ENCODE results near the gene AMDHD2.
"Not testable (repeated sequence)": the region's sequence is repeated elsewhere in the genome, so short reads cannot be mapped to it uniquely, and the experiment has no call there.

The AMDHD2 gene

GRCh38 chr16:2520097-2520783 lies at the start of gene AMDHD2:
AMDHD2 (plus strand) TSS chr16:2520371; CDS start chr16:2520459, 88 bp downstream.
- DNase-seq, result peak; percentile 93

- peak; percentile 23 for DNase-seq
Observed at GRCh38 chr16:2470603-2471015, 49.6 kb upstream of the AMDHD2 start.

- DNase-seq, result peak; percentile 46
Observed at GRCh38 chr16:2471016-2471652, 49.0 kb upstream of the AMDHD2 start, which contains the start of gene NTN3. NTN3 (plus strand) TSS chr16:2471297; CDS start chr16:2471702, 405 bp downstream.

GRCh38 chr16:2471653-2472487 lies 48.3 kb upstream of the AMDHD2 start:
- DNase-seq, result no peak

- no peak for DNase-seq
Observed at GRCh38 chr16:2472488-2472864, 47.7 kb upstream of the AMDHD2 start.

GRCh38 chr16:2472885-2473445 lies 47.2 kb upstream of the AMDHD2 start:
- DNase-seq, result no peak

GRCh38 chr16:2473446-2473926 lies 46.7 kb upstream of the AMDHD2 start:
- peak; percentile 59 for DNase-seq

- peak; percentile 69 for DNase-seq
Observed at GRCh38 chr16:2473999-2474876, 45.9 kb upstream of the AMDHD2 start.

- peak; percentile 89 for DNase-seq
Observed at GRCh38 chr16:2474877-2475412, 45.2 kb upstream of the AMDHD2 start, which contains the start of gene TBC1D24. TBC1D24 (plus strand) TSS chr16:2475127; CDS start chr16:2496149, 21,022 bp downstream.

- peak; percentile 58 for DNase-seq
Observed at GRCh38 chr16:2475413-2476344, 44.5 kb upstream of the AMDHD2 start.

GRCh38 chr16:2476345-2476720 lies 43.8 kb upstream of the AMDHD2 start:
- no peak for DNase-seq

GRCh38 chr16:2476741-2477140 lies 43.4 kb upstream of the AMDHD2 start:
- DNase-seq, result no peak

GRCh38 chr16:2477327-2477726 lies 42.8 kb upstream of the AMDHD2 start:
- no peak for DNase-seq

- DNase-seq, result no peak
Observed at GRCh38 chr16:2478279-2478678, 41.9 kb upstream of the AMDHD2 start.

- DNase-seq, result not testable (repeated sequence)
Observed at GRCh38 chr16:2479996-2480395, 40.2 kb upstream of the AMDHD2 start.

- DNase-seq, result no peak
Observed at GRCh38 chr16:2480948-2481347, 39.2 kb upstream of the AMDHD2 start.

- no peak for DNase-seq
Observed at GRCh38 chr16:2481676-2482075, 38.5 kb upstream of the AMDHD2 start.

GRCh38 chr16:2482249-2482648 lies 37.9 kb upstream of the AMDHD2 start:
- no peak for DNase-seq

- no peak for DNase-seq
Observed at GRCh38 chr16:2482708-2483534, 37.2 kb upstream of the AMDHD2 start.
